Vagina (tissue), 2 donors: Measurements from ENCODE around the gene CADPS2.

ENCODE experiments used
- CTCF ChIP-seq, 3 experiments: fragments of 450-650 bp in 2 of 3; fragments of 200-600 bp in 1 of 3; sonication (generic) in 1 of 3; IDR thresholded peaks; one replicate each; pipeline ENCODE4 v1.5.1; 2017 to 2019; ENCODE audit warnings: antibody characterized with exemption in 3 of 3, mild to moderate bottlenecking in 2 of 3, moderate library complexity in 2 of 3
- POLR2A ChIP-seq, 2 donors: fragments of 450-650 bp; IDR thresholded peaks; one replicate each; pipeline ENCODE4 v1.6.1; 2017; ENCODE audit warnings: antibody characterized with exemption in 2 of 2, mild to moderate bottlenecking in 2 of 2, moderate library complexity in 2 of 2
- POLR2AphosphoS5 ChIP-seq, 2 donors: sonication (generic); formaldehyde crosslinking; IDR thresholded peaks; one replicate each; pipeline ENCODE4 v1.9.0; 2017; ENCODE audit warnings: antibody characterized with exemption in 2 of 2, mild to moderate bottlenecking in 2 of 2, low read depth in 1 of 2; ENCODE audit not compliant: insufficient read depth in 1 of 2

GRCh38 chr7:122384528-122384927, 501.7 kb downstream of the CADPS2 start:
- no peak for TF ChIP-seq CTCF (IDR thresholded peaks at IDR 0.05)
- no peak for TF ChIP-seq POLR2AphosphoS5 (IDR thresholded peaks at IDR 0.05; ENCODE audit: insufficient read depth in 1 of 2, low read depth in 1 of 2)
- no peak for TF ChIP-seq POLR2A (IDR thresholded peaks at IDR 0.05)
